Suprapubic skin (tissue), 4 donors: ENCODE results near the gene NEK2. TPM values are rescaled to one million over a fixed set of nuclear protein-coding genes. Genes with fewer than 3 reads are reported as not detected.
"Not testable (repeated sequence)": the region's sequence is repeated elsewhere in the genome, so short reads cannot be mapped to it uniquely, and the experiment has no call there.

Source experiments
- DNase-seq, 2 donors: peaks; one replicate each; pipeline ENCODE4 v3.0.0-alpha.2; 2019; ENCODE audit warnings: low spot score in 2 of 2
- H3K27ac ChIP-seq: fragments of 200-600 bp; sonication (generic); one replicate; pipeline ENCODE4 v1.5.1; 2019
- H3K27me3 ChIP-seq: fragments of 200-600 bp; sonication (generic); one replicate; pipeline ENCODE4 v1.5.1; 2019
- H3K36me3 ChIP-seq: fragments of 200-600 bp; sonication (generic); one replicate; pipeline ENCODE4 v1.5.1; 2019
- H3K4me1 ChIP-seq: fragments of 200-600 bp; sonication (generic); one replicate; pipeline ENCODE4 v1.5.1; 2019
- H3K4me3 ChIP-seq: fragments of 200-600 bp; sonication (generic); one replicate; pipeline ENCODE4 v1.5.1; 2019; ENCODE audit warnings: mild to moderate bottlenecking
- H3K9me3 ChIP-seq: fragments of 200-600 bp; sonication (generic); one replicate; pipeline ENCODE4 v1.5.1; 2019
- EP300 ChIP-seq: sonication (generic); formaldehyde crosslinking; IDR thresholded peaks from one replicate; pipeline ENCODE4 v1.6.1; 2017; ENCODE audit warnings: antibody characterized with exemption
- POLR2A ChIP-seq, 2 donors: fragments of 450-650 bp; IDR thresholded peaks; one replicate each; pipeline ENCODE4 v1.6.1; 2017; ENCODE audit warnings: antibody characterized with exemption in 2 of 2, mild to moderate bottlenecking in 2 of 2, moderate library complexity in 2 of 2
- POLR2AphosphoS5 ChIP-seq, 3 donors: sonication (generic); formaldehyde crosslinking; IDR thresholded peaks; one replicate each; pipeline ENCODE4 v1.6.1; 2017; ENCODE audit warnings: antibody characterized with exemption in 3 of 3
- WGBS: methylation state at CpG from one replicate; pipeline ENCODE4 v1.1.5; 2018; 5-methylcytosine and 5-hydroxymethylcytosine counted together
- total RNA-seq, 4 donors: library from RNA; depleted of rRNA; stranded (reverse); fragments of >200 nt; gene quantifications; one replicate each; pipeline ENCODE4 v1.1.0, GENCODE V29; 2016
- TF ChIP-seq, protein P1 (sequence below), 2 donors: fragments of 200-600 bp in 1 of 2; fragments of 450-650 bp in 1 of 2; sonication (generic) in 1 of 2; IDR thresholded peaks; one replicate each; pipeline ENCODE4 v1.5.1; 2016 to 2019; ENCODE audit warnings: antibody characterized with exemption in 2 of 2, mild to moderate bottlenecking in 1 of 2, moderate library complexity in 1 of 2

NEK2 gene
- total RNA-seq, 4 donors from 2014 or later, result 3.2 to 11.8 (median 3.6) TPM; not detected in 1

DNA sequence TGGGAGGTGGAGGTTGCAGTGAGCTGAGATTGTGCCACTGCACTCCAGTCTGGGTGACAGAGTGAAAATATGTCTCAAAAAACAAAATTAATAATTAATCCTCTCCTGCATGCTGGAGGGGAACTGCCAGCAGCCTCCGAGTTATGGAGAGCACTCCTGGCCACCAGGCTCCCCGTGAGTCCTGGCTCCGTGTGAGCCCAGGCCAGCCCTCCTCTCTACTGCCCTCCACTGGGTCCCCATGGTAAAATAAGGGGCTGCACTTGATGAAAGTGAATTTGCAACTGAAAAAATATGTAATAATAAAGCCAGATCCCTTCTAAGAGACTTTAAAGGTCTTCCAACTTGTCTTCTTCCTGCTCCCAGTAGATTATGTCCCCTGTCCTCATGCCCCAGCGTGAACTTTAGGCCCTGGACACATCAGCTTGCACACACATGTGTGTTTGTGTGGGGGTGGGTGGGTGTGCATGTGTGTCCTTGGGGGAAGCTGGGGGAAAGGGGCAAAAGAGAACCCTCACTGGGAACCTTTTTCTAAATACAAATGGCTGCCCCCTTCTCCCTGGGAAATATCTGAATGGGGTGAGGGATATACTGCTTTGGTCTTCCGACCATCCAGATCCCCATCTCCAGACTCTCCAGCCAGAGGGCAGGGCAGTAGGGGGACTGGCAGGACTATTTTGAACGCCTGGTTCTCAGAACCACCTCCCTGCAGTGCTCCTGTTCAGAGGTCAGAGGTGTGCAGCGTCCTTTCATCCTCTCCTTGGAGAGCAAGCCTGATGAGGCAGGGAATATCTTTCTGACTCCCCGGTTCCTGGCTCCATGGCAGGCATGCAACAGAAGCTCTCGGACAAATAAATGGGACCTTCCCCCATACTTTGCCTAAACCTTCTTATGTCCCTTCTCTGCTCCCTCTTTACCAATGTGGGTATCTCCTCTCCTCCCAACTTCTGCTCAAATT, 26.2 kb downstream of the NEK2 start:
- peak in 1 of 2 donors; percentile 45 for DNase-seq
- H3K4me3 ChIP-seq, result no peak overlapping the region
- TF ChIP-seq, protein P1, sequence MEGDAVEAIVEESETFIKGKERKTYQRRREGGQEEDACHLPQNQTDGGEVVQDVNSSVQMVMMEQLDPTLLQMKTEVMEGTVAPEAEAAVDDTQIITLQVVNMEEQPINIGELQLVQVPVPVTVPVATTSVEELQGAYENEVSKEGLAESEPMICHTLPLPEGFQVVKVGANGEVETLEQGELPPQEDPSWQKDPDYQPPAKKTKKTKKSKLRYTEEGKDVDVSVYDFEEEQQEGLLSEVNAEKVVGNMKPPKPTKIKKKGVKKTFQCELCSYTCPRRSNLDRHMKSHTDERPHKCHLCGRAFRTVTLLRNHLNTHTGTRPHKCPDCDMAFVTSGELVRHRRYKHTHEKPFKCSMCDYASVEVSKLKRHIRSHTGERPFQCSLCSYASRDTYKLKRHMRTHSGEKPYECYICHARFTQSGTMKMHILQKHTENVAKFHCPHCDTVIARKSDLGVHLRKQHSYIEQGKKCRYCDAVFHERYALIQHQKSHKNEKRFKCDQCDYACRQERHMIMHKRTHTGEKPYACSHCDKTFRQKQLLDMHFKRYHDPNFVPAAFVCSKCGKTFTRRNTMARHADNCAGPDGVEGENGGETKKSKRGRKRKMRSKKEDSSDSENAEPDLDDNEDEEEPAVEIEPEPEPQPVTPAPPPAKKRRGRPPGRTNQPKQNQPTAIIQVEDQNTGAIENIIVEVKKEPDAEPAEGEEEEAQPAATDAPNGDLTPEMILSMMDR (IDR thresholded peaks at IDR 0.05), result peak; percentile 19 to 61
- TF ChIP-seq EP300 (no peak), POLR2A (IDR thresholded peaks at IDR 0.05) (no peak), POLR2AphosphoS5 (IDR thresholded peaks at IDR 0.05) (no peak)
- H3K36me3 ChIP-seq, result no peaks in the 10 kb centered on the region
- no peak overlapping the region for H3K27ac ChIP-seq
- no peaks in the 10 kb centered on the region for H3K4me1 ChIP-seq
- WGBS, result 57% methylated on average over 9 of the region's 9 CpGs
- H3K9me3 ChIP-seq, result no peaks in the 10 kb centered on the region
- no peaks in the 10 kb centered on the region for H3K27me3 ChIP-seq

DNA sequence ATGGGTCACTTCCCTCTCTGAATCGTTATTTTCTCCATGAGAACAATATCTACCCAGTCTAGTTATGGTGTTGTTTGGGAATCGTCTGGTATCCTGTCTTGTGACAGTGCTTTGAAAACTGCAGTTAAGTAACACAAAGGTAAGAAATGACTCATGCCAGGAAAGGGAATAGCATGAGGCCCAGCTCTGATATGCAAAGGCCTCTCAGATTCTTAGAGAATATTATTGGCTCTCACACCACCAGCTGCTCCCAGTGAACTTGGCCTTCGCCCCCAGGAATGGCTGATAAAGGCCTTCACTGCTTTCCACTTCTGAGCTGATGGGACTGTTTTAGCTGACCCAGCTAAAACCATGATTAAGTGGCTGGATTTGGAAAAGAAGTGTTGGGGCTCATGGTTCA, 27.1 kb downstream of the NEK2 start:
- no peak overlapping the region for H3K27ac ChIP-seq
- no peaks in the 10 kb centered on the region for H3K27me3 ChIP-seq
- DNase-seq, result no peak
- no peaks in the 10 kb centered on the region for H3K9me3 ChIP-seq
- H3K4me1 ChIP-seq, result peaks cover 9% of the 10 kb centered on the region
- H3K4me3 ChIP-seq, result no peak overlapping the region
- 75% methylated on average over 3 of the region's 3 CpGs for WGBS
- no peaks in the 10 kb centered on the region for H3K36me3 ChIP-seq
- TF ChIP-seq POLR2AphosphoS5 (IDR thresholded peaks at IDR 0.05) (no peak), EP300 (no peak), POLR2A (IDR thresholded peaks at IDR 0.05) (no peak)
- TF ChIP-seq, protein P1 (IDR thresholded peaks at IDR 0.05), result no peak

DNA sequence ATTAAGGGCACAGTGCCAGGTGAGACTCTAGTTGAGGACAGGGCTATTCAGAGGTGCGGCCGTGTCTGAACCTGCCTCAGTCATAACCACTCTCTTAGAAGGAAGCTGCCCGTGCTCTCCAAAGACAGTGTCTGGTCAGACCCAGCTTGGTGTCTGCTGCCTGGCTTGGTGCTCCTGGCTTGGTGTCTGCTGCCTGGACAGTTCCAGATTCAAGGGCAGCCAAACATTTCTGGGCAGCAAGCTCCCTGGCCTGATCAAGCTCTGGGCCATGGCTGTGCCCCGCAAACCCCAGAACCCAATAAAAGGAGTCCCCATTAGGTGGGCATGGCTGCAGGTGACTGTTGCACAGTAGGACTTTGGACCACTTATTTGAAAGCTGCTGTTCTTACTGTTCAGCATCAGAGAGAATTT, 27.7 kb downstream of the NEK2 start:
- Histone ChIP-seq H3K27ac (no peak overlapping the region), H3K27me3 (no peaks in the 10 kb centered on the region), H3K4me3 (no peak overlapping the region), H3K36me3 (no peaks in the 10 kb centered on the region), H3K4me1 (peaks cover 10% of the 10 kb centered on the region), H3K9me3 (no peaks in the 10 kb centered on the region)
- TF ChIP-seq EP300 (no peak), POLR2AphosphoS5 (IDR thresholded peaks at IDR 0.05) (no peak), POLR2A (IDR thresholded peaks at IDR 0.05) (no peak)
- TF ChIP-seq, protein P1 (IDR thresholded peaks at IDR 0.05), result no peak
- WGBS, result 86% methylated on average over 3 of the region's 4 CpGs
- peak in 1 of 2 donors; percentile 40 for DNase-seq

DNA sequence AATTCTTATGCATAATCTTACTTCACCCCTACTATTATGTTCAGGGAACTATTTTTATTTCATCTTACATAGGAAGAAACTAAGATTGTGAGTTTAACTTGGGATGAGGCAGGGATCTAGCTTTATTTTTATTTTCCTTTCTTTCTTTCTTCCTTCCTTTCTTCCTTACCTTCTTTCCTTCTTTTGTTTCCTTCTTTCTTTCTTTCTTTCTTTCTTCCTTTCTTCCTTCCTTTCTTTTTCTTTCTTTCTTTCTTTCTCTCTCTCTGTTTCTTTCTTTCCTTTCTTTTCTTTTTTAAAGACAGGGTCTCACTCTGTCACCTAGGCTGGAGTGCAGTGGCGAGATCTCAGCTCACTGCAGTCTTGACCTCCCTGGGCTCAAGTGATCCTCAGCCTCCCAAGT, 28.9 kb downstream of the NEK2 start:
- Histone ChIP-seq H3K4me1 (peaks cover 10% of the 10 kb centered on the region), H3K27me3 (no peaks in the 10 kb centered on the region), H3K9me3 (no peaks in the 10 kb centered on the region), H3K36me3 (no peaks in the 10 kb centered on the region), H3K4me3 (no peak overlapping the region), H3K27ac (no peak overlapping the region)
- 83% methylated on average over 1 of the region's 1 CpG for WGBS
- TF ChIP-seq, protein P1 (IDR thresholded peaks at IDR 0.05), result no peak
- TF ChIP-seq POLR2A (IDR thresholded peaks at IDR 0.05), result no peak
- no peak for TF ChIP-seq POLR2AphosphoS5 (IDR thresholded peaks at IDR 0.05)
- no peak for TF ChIP-seq EP300
- peak in 1 of 2 donors; percentile 28 for DNase-seq

DNA sequence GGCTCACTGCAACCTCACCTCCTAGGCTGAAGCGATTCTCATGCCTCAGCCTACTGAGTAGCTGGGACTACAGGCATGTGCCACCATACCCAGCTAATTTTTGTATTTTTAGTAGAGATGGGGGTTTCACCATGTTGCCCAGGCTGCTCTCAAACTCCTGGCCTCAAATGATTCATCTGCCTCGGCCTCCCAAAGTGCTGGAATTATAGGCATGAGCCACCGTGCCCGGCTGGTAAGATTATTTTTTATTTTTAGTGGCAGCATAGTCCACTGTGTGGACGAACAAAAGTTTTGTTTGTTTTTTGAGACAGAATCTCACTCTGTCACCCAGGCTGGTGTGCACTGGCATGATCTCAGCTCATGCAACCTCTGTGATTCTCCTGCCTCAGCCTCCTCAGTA, 29.8 kb downstream of the NEK2 start:
- H3K4me1 ChIP-seq, result peaks cover 10% of the 10 kb centered on the region
- peak in 1 of 2 donors; percentile 34 for DNase-seq
- H3K36me3 ChIP-seq, H3K9me3 ChIP-seq, H3K27me3 ChIP-seq, H3K27ac ChIP-seq, H3K4me3 ChIP-seq: not testable (repeated sequence)
- WGBS, result 87% methylated on average over 5 of the region's 5 CpGs
